Endometrial microvascular endothelial cells (primary cell): ENCODE data around the gene SNCB. TPM values are rescaled to one million over a fixed set of nuclear protein-coding genes. Genes with fewer than 3 reads are reported as not detected.

Experiments used
- in situ Hi-C: cut with HindIII; loops from 2 replicates; pipeline ENCODE4 v1.10.0; 2017; ENCODE audit warnings: low sequenced_read_pairs, low pct_unique_long_range_greater_than_20kb; ENCODE audit errors: inconsistent ontology term
- total RNA-seq: library from RNA; depleted of rRNA; stranded (reverse); fragments of >200 nt; gene quantifications from one replicate; pipeline ENCODE4 v1.2.3, GENCODE V29; 2015; ENCODE audit errors: inconsistent ontology term

The SNCB gene
- total RNA-seq, 1 donor from 2014 or later: not detected

GRCh38 chr5:176647030-176647842 lies 16.9 kb upstream of the SNCB start, which contains the start of gene TSPAN17:
Gene TSPAN17 (plus strand): TSS chr5:176647484. CDS start chr5:176647616, 132 bp downstream.
- in situ Hi-C loops: no loop called here

DNA sequence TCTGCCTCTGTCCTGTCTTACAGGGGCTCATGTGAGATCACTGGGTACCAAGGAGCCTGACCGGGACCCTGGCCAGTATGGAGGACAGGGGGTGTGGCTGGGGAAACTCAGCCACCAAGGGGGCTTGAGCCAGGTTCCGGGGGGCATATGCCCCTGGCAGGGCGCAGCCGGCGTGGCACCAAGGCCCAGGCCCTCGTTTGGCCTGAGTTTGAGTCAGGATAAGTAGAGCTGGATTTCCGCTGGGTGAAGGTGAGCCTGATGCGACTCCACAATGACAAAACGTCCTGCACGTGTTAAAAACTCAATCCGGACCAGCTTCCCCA lies 16.3 kb upstream of the SNCB start:
- in situ Hi-C loops: no loop called here

- in situ Hi-C loops: no loop called here
Observed at GRCh38 chr5:176646049-176646706, 15.8 kb upstream of the SNCB start.

GRCh38 chr5:176644878-176645670 lies 14.7 kb upstream of the SNCB start:
- in situ Hi-C loops: no loop called here

- in situ Hi-C loops: no loop called here
Observed at GRCh38 chr5:176644294-176644693, 14.0 kb upstream of the SNCB start.

GRCh38 chr5:176643491-176644219 lies 13.3 kb upstream of the SNCB start:
- in situ Hi-C loops: no loop called here

- in situ Hi-C loops: no loop called here
Observed at GRCh38 chr5:176642675-176643490, 12.5 kb upstream of the SNCB start.

DNA sequence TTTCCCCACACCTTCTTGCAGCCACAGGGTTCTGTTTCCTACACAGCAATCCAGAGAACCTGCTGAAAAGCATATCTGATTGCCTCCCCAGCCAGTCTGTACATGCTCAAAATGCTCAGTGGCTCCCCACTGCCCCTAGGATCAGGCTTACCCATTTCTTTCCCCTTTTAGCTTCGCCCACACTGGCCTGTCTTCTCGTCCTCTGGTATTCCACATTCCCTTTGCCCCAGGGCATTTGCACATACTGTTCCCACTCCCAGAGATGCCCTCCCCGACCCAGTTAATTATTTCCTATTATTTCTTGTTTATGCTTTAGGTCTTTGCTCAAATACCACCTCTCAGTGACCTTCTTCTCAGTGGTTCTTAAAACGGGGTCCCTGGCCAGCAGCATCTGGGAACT lies 10.3 kb upstream of the SNCB start:
- in situ Hi-C loops: no loop called here

DNA sequence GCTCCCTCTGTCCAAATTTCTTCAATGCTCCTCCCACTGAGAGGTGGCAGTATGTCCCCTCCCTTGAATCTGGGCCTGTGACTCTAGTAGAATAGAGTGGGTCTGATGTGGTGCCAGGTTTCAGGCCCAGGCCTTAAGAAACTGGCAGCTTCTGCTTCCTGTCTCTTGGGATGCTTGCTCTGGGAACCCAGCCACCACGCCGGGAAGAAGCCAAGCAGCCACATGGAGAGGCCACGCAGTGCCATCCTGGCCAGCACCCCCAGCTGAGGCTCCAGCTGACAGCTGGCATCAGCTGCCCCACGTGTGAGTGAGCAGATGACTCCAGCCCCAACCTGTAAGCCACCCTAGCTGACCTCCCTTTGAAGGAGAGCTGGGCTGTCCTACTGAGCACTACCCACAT lies 9.6 kb upstream of the SNCB start:
- in situ Hi-C loops: no loop called here

GRCh38 chr5:176639208-176639607 lies 8.9 kb upstream of the SNCB start:
- in situ Hi-C loops: no loop called here

- in situ Hi-C loops: no loop called here
Observed at GRCh38 chr5:176638437-176638836, 8.1 kb upstream of the SNCB start.

GRCh38 chr5:176637556-176637955 lies 7.2 kb upstream of the SNCB start:
- in situ Hi-C loops: no loop called here

DNA sequence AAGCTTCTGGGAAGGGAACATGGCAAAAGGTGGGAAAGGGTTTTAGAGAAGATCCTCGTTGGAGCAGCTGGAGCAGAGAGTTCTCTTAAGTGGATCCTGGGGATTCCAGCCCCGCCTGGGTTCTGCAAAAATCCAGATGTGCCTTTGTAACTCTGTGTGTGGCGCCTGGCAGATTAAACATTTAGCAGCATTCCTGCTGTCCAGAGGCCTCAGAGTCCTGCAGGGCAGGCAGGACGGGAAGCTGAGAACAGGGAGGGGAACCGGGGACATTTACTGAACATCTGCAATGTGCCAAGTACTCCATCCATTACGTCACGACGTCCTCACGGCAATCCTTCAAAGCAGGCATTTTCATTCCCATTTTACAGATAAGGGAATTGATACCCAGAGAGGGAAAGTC lies 6.1 kb upstream of the SNCB start:
- in situ Hi-C loops: no loop called here

DNA sequence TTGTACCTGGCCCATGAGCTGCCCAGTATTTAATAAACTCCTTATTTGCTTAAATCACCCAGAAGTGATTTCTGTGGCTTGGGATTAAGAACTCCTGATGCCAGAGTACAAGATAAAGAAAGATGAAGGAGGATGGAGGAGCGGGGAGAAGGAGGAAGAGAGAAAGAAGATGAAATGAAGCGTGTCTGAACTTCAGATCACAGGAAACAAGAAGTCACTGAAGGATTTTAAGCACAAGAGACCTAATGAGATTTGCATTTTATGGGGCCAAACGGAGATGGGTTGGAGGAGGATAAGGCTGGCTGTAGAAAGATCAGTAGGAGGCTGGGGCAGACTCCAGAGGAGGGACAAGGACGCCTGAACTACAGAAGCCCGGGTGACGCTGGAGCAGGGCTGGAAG lies 3.3 kb upstream of the SNCB start:
- in situ Hi-C loops: no loop called here

GRCh38 chr5:176632745-176633144 lies 2.4 kb upstream of the SNCB start:
- in situ Hi-C loops: no loop called here

DNA sequence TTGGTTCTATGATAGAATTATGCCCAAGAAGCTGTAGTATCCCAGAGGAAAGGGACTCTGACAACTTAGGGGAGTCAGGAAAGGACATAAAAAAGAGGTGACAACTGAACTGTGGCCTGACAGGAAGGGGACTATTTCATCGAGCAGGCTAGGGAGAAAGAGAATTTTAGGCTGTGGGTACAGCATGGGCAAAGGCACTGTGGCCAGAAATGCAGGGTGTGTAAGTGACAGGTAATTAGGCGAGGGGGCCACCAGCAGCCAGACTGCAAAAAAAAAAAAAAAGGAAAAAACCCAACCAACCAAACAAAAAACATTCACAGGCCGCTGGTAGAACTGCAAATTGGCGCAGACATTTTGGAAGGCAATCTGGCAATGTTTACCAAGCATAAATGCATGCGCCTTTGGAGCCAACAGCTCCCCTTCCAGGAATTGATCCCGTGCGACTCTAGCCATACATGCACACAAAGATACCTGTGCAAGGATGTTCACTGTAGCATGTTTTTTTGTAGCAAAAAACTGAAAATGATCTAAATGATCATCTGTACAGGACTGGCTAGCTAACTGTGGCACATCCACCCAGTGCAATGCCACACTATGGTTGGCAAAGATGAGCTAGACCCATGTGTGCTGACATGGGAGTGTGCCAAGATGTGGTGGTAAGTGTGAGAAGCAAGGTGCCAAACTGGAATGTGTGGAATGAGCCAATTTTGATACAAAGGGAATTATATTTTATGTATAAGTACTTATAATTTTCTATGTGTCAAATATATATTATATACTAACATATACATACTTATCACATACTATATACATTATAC lies 1.3 kb upstream of the SNCB start:
- in situ Hi-C loops: no loop called here

DNA sequence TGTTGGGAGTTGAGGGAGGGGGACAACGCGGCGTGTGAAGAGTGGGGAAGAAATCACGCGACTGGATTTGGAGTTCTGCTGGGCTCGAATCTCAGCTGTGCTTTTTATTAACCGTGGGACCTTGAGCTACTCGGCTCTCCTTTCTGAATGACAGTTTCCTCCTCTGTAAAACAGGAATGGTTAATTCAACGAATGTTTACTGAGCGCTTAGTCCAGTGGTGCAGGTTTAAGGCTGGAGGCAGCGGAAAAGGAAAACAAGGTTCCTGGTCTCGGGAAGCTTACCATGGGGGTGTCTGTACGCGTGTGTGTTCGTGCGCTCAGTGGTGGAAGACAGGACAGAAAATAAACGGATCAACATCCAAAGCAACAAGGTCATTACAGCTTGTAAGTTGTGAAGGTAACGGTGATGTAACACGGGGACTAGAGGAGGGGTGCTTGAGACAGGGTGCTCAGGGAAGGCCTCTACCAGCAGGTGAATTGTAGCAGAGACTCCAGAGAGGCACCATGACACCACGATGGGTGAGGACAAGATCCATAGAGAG lies 418 bp upstream of the SNCB start:
- in situ Hi-C loops: no loop called here
